ENCODE measurements around the gene ASCC2.

ASCC2 gene

DNA sequence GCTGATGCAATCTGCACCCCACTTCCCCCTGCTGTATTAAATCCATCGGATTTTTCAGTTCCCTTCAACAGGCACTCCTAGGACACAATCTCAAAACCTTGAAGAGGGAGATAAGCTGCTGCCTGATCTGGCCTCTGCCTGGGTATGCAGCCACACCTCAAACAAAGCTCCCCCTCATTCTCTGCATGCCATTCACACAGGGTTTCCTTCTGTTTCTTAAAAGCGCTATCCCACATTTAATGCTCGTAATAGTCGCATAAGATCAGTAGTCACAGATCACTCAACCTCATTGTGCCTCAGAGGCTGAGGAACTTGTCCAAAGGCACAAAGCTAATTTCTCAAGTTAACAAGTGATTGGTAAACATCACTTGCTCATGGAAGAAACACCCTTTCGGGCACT, 36.9 kb downstream of the ASCC2 start:
- TF ChIP-seq, protein P1, sequence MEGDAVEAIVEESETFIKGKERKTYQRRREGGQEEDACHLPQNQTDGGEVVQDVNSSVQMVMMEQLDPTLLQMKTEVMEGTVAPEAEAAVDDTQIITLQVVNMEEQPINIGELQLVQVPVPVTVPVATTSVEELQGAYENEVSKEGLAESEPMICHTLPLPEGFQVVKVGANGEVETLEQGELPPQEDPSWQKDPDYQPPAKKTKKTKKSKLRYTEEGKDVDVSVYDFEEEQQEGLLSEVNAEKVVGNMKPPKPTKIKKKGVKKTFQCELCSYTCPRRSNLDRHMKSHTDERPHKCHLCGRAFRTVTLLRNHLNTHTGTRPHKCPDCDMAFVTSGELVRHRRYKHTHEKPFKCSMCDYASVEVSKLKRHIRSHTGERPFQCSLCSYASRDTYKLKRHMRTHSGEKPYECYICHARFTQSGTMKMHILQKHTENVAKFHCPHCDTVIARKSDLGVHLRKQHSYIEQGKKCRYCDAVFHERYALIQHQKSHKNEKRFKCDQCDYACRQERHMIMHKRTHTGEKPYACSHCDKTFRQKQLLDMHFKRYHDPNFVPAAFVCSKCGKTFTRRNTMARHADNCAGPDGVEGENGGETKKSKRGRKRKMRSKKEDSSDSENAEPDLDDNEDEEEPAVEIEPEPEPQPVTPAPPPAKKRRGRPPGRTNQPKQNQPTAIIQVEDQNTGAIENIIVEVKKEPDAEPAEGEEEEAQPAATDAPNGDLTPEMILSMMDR (IDR thresholded peaks at IDR 0.05), result no peak

DNA sequence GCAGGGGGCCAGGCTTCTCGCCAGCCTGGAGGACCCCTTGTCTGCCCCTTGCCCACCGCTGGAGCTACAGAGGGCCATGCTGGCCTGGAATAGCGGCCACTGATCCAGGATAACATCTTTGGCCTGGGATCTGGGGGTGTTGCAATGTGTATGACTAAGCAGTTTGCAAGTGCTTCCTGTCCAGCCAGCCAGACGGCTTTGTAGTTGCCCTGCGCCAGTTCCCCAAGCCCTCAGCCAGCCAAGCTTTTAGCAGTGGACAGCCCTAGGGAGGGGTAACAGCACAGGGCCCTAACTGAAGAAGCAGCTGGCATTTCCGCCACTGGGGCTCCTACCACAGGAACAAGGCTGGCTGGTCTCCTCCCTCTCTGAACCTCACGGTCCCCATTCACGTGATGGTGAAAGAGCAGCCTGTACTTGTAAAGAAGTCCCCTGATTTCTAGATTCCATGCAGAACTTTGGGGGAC, 38.8 kb downstream of the ASCC2 start:
- TF ChIP-seq, protein P1 (IDR thresholded peaks at IDR 0.05), result no peak

DNA sequence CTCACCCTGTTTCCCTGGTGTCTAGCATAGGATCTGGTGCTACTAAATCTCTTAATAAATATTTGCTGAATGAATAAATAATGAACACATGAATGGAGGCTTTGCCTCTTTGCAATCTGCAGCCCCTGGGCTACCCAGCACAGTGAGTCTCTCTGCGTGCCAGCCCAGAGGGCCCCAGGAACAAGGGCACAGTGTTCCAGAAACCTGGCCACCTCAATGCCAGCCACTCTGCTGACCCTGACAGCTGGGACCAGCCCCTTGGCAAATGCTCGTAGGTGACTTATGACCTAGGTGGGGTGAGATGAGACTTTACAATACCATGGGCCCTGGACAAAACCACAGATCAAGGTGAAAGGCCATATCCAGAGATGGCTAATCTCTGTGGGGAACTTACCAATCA, 39.3 kb downstream of the ASCC2 start:
- TF ChIP-seq, protein P1 (IDR thresholded peaks at IDR 0.05), result no peak

DNA sequence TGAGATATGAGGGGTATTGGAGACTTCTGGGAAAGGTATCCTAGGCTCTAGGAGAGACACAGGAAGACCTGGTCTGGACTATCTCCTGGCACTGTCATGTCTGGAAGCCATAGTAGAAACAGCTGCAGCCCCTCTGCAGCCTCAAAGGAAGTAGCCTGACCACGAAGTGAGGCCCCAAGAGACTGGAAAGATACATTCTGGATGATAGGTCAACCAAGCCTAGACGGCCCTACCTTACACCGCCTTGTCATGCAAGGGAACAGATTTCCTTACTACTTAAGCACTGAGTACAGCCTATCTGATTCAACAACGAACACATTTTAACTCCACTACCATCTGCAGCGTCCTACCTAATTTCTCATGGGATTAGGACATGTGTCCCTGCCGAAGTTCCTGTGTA, 39.8 kb downstream of the ASCC2 start:
- TF ChIP-seq, protein P1 (IDR thresholded peaks at IDR 0.05), result no peak

DNA sequence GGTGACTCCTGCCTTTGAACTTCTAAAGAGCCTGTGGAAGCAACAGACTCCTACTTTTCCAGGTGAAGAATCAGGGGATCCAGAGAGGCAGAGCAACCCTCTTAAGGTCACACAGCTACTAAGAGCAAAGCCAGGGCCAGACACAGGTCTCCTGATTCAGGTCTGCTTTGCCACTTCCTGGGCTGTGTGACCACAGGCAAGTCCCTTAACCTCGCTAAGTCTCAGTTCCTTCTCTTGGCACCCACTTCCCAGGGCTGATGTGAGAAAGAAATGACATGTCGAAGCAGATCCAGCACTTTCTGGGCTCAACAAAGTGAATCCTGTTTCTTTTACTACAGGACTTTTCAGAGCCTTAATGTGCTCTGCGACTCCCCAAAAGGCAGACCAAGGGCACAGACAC, 40.7 kb downstream of the ASCC2 start:
- TF ChIP-seq, protein P1 (IDR thresholded peaks at IDR 0.05), result no peak

DNA sequence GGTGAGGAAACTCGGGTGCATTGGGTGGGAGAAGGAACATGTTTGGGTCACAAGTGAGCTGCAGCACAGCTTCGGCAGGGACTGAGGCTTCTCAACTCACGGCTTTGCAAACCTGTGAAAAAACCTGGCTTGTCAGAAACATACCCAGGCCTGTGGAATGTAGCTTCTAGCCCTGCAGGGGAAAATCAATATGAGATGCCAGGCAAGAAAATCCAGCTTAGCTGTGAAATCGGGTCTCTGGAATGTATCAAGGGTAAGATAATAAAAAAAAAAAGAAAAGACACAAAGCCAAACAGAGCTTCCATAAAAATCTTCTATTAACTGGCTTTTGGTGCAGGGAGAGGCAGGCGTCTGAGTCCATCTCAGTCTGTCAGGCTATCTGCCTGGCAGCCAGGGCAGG, 42.4 kb downstream of the ASCC2 start:
- TF ChIP-seq, protein P1 (IDR thresholded peaks at IDR 0.05), result no peak

DNA sequence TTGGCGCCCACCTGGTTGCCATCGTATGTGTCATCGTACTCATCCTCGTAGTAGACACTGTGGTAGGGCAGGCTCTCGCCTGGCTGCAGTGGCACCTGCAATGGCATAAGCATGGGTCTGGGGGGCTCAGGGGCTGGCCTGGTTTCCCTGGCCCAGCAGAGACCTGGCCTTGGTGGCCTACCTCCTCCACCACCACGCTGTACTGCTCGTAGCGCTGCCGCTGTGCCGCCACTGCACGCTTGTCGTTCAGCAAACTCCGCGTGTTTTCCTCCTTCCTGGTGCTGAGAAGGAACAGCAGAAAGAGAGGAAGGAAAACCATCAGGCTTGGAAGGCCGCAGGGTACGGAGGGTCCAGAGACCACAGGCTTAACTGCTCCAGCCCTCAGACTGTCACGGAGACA, 44.7 kb downstream of the ASCC2 start:
- TF ChIP-seq, protein P1 (IDR thresholded peaks at IDR 0.05), result no peak

DNA sequence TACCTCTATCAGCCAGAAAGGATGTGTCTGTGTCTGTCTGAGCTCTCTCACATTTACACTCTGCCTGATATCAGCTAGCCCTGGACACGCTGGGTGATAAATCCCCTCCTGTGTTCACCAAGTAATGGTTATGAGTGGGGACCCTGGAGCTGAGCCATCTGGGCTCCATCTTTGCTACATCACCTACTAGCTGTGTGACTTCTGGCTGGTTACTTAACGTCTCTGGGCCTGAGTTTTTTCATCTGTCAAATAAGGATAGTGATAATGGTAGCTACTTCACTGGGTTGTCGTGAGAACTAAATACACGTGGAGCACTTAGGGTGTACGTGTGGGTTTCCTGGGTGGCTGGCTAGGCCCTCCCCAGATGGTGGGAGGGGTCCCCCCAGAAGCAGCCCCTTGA, 48.0 kb downstream of the ASCC2 start:
- TF ChIP-seq, protein P1 (IDR thresholded peaks at IDR 0.05), result no peak

Data from LNCAP (cell line).